Islet of Langerhans (tissue), 1 donor: ENCODE results near the gene UBB.

Experiments
- FAIRE-seq: peaks from one replicate; lab custom pipeline; 2011; peaks lifted over from hg19 to GRCh38; lab: Jason Lieb, UNC

The UBB gene

DNA sequence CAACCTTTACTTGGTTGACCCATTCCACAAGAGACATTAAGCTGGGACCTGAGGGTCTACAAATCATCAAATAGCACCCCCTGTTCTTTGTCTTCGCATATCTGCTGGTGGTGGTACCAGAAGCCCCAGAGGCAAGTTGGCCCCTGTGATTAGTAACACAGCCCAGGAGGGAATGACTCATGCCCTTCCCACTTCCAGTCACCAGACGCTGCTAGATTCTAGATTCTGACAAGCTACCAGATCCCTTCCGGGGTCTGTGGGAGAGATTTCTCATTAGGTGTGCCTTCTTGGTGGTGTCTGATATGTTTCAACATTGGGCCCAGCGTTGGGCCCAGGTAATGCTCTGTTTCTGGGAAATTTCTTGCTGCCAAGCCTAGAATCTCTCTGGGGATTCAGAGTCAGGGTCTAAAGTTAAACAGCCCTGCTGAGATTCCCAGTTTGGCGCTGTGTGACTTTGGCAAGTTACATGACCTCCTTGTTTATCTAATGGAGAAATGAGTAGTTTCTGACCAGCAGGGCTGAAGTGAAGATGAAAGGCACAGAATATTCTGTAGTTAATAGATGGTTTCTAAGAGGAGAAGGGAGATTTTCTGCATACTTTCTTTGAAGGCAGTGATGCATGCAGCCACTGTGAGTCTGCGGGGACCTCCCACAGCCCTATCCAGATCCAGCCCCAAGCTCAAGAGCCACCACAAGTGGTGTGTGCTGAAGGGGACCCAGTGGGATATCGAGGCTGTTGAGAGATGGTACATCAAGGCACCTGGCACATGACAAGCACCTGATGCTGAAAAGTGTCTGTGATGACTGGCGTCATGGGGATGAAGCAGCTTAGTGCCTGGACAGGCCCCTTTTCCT, 38.4 kb downstream of the UBB start:
- no peak for FAIRE-seq

DNA sequence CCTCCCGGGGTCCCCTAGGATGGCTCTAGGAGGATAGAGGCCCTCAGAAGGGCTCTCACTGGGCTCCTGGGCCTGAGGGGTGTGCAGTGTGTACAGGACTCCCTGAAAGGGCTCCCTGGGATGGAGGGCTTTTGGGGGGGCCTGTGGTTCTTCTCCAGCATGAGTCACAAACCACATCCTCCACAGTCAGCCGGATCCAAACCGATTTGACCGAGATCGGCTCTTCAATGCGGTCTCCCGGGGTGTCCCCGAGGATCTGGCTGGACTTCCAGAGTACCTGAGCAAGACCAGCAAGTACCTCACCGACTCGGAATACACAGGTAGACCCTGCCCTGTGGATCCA, 39.0 kb downstream of the UBB start:
- FAIRE-seq = no peak

DNA sequence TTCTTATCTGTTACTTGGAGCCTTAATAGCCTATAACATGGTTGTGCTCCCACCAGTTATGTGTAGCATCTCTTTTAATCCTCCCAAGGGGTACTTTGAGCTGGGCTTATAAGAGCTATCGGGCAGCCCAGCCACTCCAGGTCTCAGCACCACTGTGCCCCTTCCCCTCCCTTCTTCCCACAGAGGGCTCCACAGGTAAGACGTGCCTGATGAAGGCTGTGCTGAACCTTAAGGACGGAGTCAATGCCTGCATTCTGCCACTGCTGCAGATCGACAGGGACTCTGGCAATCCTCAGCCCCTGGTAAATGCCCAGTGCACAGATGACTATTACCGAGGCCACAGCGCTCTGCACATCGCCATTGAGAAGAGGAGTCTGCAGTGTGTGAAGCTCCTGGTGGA, 41.5 kb downstream of the UBB start:
- no peak for FAIRE-seq

DNA sequence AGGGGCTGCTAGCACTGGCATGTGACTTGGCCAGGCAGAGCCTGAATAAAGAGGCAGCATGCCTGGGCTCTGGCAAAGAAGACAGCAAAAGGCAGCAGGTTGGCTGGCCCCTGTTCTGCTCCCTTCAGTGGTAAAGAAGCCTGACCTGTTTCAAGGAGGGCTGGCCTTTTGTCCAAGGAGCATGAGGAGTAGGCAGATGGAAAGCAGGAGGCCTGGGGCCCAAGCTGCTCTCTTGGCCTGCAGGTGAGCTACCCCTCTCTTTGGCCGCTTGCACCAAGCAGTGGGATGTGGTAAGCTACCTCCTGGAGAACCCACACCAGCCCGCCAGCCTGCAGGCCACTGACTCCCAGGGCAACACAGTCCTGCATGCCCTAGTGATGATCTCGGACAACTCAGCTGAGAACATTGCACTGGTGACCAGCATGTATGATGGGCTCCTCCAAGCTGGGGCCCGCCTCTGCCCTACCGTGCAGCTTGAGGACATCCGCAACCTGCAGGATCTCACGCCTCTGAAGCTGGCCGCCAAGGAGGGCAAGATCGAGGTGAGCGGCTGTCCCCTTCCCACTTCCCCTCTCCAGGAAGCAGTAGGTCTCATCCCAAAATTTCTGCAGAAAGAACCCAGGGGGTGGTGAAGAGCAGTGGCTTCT, 42.5 kb downstream of the UBB start:
- no peak for FAIRE-seq

DNA sequence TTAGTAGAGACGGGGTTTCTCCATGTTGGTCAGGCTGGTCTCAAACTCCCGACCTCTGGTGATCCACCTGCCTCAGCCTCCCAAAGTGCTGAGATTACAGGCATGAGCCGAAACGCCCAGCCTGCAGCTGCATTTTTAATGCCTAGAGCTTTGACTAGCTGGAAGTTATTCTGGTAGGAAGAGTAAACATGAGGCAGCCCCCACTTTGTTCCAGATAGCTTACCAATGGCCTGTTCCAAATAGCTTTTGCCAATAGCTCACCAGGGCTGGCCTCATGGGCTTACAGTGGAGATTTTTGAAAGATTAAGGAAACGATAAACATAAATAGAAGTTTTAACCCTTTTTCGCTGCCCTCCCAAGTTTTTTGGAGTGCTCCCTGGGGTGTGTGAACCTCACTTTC, 44.3 kb downstream of the UBB start:
- no peak for FAIRE-seq

DNA sequence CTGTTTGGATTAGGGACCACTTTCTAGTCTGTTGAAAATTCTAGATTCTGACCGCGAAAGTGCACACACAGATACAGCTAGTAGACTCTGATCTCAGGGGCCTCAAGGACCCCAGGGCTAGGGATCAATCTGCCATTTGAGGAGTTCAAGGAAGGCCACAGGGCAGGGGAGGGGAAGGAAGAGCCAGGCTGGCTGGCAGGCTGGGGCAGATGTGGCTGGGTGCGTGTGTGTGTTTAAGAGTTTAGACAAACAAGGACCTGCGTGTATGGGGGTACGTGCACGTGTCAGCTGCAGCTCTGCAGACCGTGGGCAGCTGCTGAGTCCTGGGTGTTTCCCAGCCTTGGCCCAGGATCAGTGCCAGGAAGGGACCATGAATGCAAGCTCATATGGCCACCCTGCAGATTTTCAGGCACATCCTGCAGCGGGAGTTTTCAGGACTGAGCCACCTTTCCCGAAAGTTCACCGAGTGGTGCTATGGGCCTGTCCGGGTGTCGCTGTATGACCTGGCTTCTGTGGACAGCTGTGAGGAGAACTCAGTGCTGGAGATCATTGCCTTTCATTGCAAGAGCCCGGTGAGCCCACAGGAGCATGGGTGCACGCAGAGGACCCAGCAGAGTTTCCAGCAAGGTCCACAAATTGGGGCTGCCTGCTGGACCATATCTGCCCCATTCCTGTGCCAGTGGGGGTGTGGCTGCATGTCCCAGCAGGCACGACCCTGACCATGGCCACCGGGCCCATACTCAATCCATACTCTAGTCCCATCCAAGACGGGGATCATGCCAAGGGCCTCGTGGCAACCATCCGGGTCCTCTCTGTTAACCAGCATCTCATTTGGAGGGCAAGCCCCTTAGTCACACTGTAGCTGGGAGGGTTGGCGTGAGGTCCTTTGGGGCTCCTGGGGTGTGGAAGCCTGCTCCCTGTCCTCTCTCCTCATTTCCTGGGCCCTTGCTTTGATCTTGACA, 45.1 kb downstream of the UBB start:
- FAIRE-seq = no peak

DNA sequence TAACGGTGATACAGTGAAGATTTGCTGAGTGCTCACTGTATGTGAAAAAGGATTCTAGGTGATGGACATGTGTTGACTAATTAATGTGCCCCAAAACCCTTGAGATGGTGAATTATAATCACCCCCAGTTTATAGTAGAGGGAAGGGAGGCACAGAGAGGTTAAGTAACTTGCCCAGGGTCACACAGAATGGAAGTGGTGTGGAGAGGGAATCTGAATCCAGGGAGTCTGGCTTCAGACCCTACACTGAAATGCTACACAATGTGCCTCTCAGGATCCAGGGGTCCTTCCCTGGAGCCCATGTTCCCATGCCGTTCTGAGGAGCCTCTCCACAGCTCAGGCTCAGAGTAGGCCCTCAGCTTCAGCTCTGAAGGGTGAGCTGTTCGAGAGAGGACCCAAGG, 46.1 kb downstream of the UBB start:
- no peak for FAIRE-seq

DNA sequence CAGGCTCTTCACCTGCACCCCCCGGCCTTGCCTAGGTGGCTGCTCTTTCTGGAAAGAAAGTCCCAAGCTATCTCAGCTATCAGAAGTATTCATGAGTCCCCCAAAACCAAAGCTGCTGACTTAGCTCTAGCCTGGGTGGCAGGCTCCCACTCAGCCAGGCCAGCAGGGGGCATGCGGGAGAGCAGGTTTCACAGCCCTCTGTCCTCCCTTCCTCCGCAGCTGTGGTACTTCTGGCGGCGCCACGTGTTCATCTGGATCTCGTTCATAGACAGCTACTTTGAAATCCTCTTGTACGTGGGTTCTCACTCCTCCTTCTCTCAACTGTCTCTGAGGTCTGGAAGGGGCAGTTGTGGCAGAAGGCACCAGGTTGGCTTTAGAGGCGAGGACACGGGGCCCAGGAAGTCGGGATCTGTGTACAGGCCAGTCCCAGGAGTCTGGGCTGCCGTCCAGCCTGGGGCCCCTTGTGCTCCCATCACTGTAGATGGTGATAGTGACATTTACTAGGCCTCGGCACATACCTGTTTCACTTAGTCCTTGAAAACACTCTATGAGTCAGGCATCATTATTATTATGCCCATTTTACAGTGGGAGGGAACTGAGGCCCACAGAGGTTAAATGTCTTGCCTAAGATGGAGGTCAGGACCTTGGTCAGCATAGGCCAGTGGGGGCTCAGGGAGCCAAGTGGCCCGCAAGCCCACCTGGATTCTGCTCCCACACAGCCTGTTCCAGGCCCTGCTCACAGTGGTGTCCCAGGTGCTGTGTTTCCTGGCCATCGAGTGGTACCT, 47.4 kb downstream of the UBB start:
- no peak for FAIRE-seq

DNA sequence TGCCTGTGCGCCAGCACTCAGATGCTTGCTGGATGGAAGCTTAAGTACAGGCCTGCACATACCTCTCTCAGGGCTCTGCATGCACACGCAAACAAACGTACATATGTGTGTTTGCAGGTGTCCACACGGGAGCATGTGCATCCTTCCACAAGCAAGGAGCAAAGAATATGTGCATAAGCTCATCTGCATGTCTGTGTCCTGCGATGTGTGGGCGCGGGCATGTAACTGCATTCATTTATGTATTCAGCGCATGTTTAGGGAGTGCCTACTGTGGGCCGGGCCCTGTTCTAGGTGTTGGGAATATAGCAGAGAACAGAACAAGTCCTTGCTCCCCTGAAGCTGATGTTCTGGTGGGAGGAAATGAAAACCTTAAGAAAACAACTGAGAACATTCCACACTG, 48.2 kb downstream of the UBB start:
- no peak for FAIRE-seq

DNA sequence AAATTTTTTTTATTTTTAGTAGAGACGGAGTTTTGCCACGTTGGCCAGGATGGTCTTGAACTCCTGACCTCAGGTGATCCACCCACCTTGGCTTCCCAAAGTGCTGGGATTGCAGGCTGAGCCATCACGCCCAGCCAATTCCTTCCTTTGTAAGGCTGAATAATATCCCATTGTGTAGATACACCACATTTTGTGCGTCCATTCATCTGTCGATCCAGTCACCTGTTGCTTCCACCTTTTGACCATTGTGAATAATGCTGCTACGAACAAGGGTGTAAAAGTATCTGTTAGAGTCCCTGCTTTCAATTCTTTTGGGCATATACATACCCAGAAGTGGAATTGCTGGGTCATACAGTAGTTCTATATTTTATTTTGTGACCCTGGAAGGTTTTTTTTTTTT, 49.8 kb downstream of the UBB start:
- no peak for FAIRE-seq

DNA sequence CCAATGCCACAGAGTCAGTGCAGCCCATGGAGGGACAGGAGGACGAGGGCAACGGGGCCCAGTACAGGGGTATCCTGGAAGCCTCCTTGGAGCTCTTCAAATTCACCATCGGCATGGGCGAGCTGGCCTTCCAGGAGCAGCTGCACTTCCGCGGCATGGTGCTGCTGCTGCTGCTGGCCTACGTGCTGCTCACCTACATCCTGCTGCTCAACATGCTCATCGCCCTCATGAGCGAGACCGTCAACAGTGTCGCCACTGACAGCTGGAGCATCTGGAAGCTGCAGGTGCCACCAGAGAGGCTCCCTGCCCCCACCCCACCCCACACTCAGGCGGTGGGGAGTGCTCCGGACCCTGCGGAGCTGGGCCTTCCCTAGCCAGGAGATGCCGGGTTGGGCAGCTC, 51.1 kb downstream of the UBB start:
- no peak for FAIRE-seq
